Nephron progenitor cell (in vitro differentiated cells): ENCODE results near the gene GAGE12G.

Experiments used
- DNase-seq: peaks from one replicate; pipeline ENCODE4 v3.0.0; 2021
- H3K27ac Mint-ChIP-seq: 2 replicates; pipeline ENCODE4 v1.8.0; 2021; ENCODE audit warnings: mild to moderate bottlenecking, moderate library complexity, mixed read lengths
- H3K27me3 Mint-ChIP-seq: 2 replicates; pipeline ENCODE4 v1.8.0; 2021; ENCODE audit warnings: mild to moderate bottlenecking, low read depth, mixed read lengths; ENCODE audit not compliant: poor library complexity
- H3K36me3 Mint-ChIP-seq: 2 replicates; pipeline ENCODE4 v1.8.0; 2021; ENCODE audit warnings: low read depth, mixed read lengths
- H3K4me1 Mint-ChIP-seq: 2 replicates; pipeline ENCODE4 v1.8.0; 2021; ENCODE audit warnings: mixed read lengths
- H3K4me3 Mint-ChIP-seq: 2 replicates; pipeline ENCODE4 v1.8.0; 2021; ENCODE audit warnings: mild to moderate bottlenecking, moderate library complexity, mixed read lengths
- H3K9me3 Mint-ChIP-seq: 2 replicates; pipeline ENCODE4 v1.8.0; 2021; ENCODE audit warnings: mild to moderate bottlenecking, moderate library complexity, mixed read lengths
- TF ChIP-seq, protein P1 (sequence below): fragments of 200-600 bp; sonication (generic); IDR thresholded peaks from 2 replicates; pipeline ENCODE4 v1.5.0; 2021; ENCODE audit warnings: antibody characterized with exemption

The GAGE12G gene

DNA sequence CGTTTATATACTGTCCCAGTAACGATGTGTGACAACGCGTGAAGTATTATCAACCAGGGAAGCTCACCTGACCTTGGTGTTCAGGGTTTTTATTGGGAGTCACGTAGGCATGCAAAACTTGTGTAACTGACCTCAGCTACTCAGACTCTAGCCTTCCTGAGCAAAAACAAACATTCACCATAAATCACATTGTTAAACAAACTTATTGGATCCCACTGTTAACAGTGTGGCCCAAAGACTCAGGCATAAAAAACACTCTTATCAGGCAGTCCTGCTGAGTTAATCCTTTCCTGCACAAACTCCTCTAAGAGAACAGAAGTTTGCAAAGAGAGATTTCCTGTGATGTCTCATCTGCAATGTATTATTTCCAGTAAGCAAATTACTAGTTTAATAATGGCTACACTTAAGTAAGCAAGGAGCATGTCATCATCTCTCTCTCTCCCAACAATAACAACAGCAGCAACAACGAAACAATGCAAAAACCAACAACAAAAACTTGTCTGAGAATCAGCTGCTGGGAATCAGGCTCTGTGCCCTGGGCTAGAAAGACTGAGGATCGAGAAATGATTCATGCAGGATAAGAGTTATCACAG is 40.6 kb downstream of the GAGE12G start:
- Mint-ChIP-seq H3K27ac (no peak overlapping the region), H3K36me3 (peaks cover 5% of the 10 kb centered on the region), H3K4me3 (no peak overlapping the region), H3K4me1 (no peaks in the 10 kb centered on the region), H3K27me3 (peaks cover 4% of the 10 kb centered on the region), H3K9me3 (peaks cover 61% of the 10 kb centered on the region)
- no peak for DNase-seq
- TF ChIP-seq, protein P1, sequence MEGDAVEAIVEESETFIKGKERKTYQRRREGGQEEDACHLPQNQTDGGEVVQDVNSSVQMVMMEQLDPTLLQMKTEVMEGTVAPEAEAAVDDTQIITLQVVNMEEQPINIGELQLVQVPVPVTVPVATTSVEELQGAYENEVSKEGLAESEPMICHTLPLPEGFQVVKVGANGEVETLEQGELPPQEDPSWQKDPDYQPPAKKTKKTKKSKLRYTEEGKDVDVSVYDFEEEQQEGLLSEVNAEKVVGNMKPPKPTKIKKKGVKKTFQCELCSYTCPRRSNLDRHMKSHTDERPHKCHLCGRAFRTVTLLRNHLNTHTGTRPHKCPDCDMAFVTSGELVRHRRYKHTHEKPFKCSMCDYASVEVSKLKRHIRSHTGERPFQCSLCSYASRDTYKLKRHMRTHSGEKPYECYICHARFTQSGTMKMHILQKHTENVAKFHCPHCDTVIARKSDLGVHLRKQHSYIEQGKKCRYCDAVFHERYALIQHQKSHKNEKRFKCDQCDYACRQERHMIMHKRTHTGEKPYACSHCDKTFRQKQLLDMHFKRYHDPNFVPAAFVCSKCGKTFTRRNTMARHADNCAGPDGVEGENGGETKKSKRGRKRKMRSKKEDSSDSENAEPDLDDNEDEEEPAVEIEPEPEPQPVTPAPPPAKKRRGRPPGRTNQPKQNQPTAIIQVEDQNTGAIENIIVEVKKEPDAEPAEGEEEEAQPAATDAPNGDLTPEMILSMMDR = no peak

DNA sequence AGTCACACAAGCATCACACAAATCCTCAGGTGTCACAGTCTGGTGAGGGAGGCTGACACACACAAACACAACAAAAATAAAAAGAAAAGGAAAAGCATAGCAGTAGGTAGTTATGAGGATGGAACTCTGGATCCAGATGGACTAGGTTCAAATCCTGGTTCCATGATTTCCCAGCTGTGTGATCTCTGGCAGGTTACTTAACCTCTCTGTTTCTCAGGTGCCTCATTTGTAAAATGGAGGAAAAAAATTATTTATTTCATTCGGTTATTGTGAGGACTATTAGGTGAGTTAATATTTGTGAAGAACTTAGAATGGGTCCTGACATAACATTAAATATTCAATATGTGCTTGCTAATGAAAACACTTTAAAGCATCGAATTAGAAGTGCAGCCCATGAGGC is 48.4 kb downstream of the GAGE12G start:
- TF ChIP-seq, protein P1 = no peak
- Mint-ChIP-seq H3K4me3 (no peak overlapping the region), H3K27ac (no peak overlapping the region), H3K36me3 (no peaks in the 10 kb centered on the region), H3K4me1 (no peaks in the 10 kb centered on the region), H3K27me3 (no peaks in the 10 kb centered on the region), H3K9me3 (peaks cover 48% of the 10 kb centered on the region)
- DNase-seq = no peak
